GM21515 (cell line): Measurements from ENCODE around the gene KCNQ1.

Source experiments
- ATAC-seq: cut with Tn5 transposase; IDR thresholded peaks from one replicate; pipeline ENCODE4 v1.9.1; 2021; ENCODE audit not compliant: unreplicated experiment

KCNQ1 gene

DNA sequence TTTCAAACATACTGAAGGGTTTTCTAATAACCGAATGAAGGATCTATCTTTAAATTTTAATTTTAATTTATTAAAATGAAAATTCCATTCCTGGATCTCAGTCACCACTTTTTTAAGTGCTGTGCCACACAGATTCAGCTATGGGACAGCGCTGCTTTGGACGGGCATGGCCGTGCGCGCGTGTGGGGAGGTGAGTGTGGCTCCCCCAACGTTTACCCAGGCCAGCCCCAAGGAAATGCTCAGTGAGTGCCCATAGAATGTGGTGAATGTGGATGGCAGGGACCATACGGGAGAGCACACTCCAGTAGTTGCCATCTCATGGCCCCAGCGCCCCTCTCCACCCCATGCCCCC lies 343.0 kb downstream of the KCNQ1 start:
- ATAC-seq = no peak

GRCh38 chr11:2788168-2789071 lies 343.6 kb downstream of the KCNQ1 start:
- ATAC-seq = no peak

GRCh38 chr11:2789331-2789730 lies 344.5 kb downstream of the KCNQ1 start:
- ATAC-seq = no peak

GRCh38 chr11:2789791-2790567 lies 345.2 kb downstream of the KCNQ1 start:
- no peak for ATAC-seq

DNA sequence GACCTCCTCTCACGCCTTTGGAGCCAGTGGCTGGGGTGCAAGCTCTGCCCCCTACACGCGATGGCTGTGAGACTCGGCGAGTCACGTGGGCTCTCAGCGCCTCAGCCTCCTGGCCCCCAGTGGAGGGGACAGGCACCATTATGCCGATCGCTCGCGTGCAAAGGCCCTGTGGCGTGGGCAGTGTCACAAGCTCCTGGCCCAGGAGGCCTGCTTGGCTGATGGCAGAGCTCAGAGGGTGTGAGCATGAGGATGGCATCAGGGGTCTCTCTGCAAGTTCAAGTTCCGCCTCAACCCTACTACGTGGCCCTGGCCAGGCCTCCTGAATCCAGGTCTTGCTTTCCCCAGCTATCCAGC lies 345.7 kb downstream of the KCNQ1 start:
- no peak for ATAC-seq

DNA sequence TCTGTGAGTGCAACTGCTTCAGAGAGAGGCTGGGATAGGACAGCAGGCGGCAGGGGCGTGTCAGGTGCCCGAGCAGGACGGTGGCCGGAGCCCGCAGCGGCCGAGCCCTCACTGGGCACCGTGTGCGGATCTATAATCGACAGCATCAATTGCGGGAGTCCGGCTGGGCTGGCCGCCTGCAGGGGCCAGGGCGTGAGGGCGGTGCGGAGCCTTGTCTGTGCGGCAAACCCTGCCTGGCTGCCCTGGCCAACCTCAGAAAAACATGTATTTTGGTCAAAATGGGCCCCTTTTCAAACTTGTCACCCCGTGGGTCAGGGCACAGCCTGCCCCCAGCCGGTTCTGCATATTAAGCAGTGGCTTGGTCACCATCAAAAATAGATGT lies 346.3 kb downstream of the KCNQ1 start:
- no peak for ATAC-seq

- ATAC-seq = no peak
These were observed 346.9 kb downstream of the KCNQ1 start for GRCh38 chr11:2791521-2792380.

GRCh38 chr11:2792381-2793250 lies 347.8 kb downstream of the KCNQ1 start:
- ATAC-seq = no peak

DNA sequence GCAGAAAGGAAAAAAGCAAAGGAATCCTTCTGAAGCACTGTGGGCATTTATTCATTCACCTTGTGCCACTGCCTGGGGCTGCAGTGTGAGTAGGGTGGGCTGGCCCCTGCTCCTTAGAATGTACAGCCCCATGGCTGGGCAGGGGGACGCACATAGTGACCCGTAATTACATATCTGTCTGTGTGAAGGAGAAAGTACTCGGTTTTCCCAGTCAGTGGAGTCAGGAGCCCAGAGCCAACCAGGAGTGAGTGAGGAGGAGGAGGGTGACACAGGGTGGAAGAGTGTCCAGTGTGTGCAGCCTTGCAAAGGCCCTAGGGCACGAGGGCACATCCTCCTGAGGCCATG lies 348.9 kb downstream of the KCNQ1 start:
- no peak for ATAC-seq

DNA sequence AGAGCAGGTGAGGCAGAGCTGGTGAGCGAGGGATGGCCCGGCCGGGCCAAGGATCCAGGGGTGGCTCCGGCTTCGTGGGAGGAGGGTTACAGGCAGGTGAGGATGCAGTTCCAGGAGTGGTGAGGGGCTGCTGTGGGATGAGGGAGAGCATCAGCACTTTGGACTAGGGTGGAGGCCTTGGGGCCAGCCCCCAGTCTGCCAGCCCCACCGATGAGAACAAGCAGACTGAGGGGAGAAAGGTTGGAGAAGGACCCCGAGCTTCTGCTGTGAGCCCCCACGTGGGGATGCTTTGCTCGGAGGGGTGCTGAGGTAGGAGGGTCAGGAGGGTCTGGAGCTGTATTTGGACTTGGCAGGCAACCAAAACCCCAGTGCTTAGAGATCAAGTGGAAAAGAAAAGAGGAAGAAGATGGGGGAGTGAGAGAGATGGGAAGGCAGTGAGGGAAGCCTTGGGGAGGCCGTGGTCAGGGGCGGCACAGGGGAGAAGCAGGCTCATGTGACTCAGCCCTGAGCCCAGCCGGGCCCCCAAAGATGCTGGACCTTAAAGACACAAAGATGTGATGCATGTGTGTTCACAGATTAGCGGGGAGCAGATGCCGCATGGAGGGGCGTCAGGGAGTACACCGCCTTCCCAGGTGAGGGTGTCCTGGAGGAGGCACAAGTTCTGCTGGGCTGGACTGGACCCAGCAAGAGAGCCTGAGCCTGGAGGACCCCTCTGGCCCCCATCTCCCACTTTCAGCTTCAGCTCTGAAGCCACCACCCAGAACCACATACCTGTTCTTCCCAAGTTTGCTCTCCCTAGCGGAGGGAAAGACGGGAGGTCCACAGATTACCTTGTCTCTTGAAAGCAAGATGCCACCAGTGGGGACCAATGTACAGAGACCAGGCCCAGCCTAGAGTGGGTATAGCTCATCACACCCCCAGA lies 349.5 kb downstream of the KCNQ1 start:
- no peak for ATAC-seq

- ATAC-seq = no peak
These were observed 350.1 kb downstream of the KCNQ1 start for GRCh38 chr11:2794968-2795322.

DNA sequence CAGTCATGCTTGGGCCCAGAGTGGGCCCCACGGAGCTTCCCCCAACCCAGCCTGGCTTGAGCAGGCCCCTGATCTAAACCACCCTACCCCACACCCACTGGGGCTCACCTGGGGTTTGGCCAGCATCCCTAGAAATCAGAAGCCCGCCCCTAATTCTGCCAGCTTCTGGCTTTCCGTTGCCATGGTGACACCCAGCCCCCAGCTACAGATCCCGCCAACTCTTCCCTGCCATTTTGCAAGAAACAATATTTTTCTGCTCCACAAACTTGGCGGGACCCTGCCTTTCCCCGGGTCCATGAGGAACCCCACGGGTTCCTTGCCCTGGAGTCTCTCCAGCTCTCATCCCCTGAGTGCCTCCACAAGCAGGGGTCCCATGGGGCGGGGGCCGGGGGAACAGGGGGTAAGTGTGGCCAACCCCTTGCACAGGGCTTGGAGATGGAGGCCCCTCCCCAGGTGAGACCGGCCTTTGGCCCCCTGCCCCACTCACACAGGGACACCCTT lies 350.7 kb downstream of the KCNQ1 start:
- no peak for ATAC-seq

GRCh38 chr11:2796091-2796490 lies 351.3 kb downstream of the KCNQ1 start:
- ATAC-seq = no peak

GRCh38 chr11:2796508-2797113 lies 351.8 kb downstream of the KCNQ1 start:
- ATAC-seq = no peak

DNA sequence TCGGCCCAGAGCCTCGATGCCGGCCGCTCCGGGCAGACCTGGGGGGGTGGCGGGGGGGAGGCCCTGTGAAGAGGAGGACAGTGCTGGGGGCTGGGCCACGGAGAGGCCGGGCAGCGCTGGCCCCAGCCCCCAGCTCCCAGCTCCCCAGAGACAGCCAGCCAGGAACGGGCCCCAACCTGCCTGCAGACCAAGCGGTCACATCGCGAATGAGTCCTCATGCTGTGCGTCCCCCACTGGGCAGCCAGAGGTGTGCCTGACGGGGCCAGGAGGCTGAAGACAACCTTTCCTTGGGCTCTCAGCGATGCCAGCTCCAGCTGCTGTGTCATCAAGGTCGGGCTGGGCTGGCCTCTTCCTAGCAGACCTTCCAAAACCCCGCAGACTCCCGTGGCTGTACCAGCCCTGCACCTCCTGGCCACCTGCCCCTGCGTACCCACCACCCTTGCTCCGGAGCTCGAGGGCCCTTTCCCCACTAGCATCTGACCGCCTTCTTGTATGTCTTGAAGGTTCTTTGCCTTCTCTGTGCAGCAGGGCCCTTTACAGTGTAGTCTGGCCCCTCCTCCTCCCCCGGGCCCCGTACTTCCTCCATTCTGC lies 352.4 kb downstream of the KCNQ1 start:
- ATAC-seq = no peak

- ATAC-seq = no peak
These were observed 353.0 kb downstream of the KCNQ1 start for GRCh38 chr11:2797741-2798361.

DNA sequence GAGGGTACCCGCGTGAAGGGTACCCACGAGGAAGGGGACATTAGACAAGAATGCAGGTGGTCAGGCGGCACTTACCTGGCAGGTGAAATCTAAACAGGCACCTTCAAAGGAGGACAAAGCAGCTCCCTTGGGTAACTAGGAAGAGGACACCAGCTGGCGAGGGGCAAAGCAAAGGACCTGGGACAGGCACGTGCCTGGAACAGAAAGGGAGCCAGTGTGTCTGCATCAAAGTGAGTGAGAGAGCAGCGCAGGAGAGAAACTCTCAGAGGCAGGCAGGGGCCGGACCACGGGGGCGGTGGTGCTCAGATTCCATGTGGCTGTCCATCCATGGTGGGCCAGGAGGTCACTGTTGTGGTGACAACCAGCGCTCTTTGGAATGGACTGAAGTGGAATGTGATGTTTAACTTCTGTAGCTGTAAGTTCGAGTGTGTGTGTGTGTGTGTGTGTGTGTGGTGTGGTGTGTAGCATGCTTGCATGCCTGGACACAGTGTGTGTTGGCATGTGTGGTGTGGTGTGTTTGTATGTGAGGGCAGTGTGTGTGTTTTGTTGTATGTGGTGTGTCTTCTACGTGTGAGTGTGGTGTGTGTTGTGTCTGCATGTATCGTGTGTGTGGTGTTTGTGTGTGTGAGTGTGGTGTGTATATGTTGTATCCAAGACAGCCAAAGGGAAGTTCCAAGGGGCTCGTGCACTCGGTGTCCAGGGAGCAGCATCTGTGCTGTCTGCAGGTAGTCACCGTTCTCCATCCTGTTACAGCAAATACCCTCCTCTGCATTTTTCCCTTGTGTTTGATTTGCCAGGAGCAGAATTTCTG lies 354.3 kb downstream of the KCNQ1 start:
- no peak for ATAC-seq
